SK-N-DZ (cell line): ENCODE measurements around the gene BCO1.
A peak's percentile ranks its signal among the peaks of the same experiment; 100 is the strongest.

Experiments used
- DNase-seq: peaks from one replicate; pipeline ENCODE4 v3.0.0-alpha.2; 2015; ENCODE audit warnings: low spot score

BCO1 gene

GRCh38 chr16:81275064-81275532 lies 36.6 kb downstream of the BCO1 start:
- no peak for DNase-seq

- DNase-seq = no peak
These were observed 37.3 kb downstream of the BCO1 start for GRCh38 chr16:81275795-81276194.

GRCh38 chr16:81276323-81276722 lies 37.8 kb downstream of the BCO1 start:
- no peak for DNase-seq

GRCh38 chr16:81277541-81278080 lies 39.1 kb downstream of the BCO1 start:
- DNase-seq = no peak

GRCh38 chr16:81278526-81278925 lies 40.0 kb downstream of the BCO1 start:
- no peak for DNase-seq

GRCh38 chr16:81279392-81279791 lies 40.9 kb downstream of the BCO1 start:
- no peak for DNase-seq

GRCh38 chr16:81280393-81280792 lies 41.9 kb downstream of the BCO1 start:
- DNase-seq = no peak

GRCh38 chr16:81283044-81283443 lies 44.6 kb downstream of the BCO1 start:
- no peak for DNase-seq

- DNase-seq = peak; percentile 91
These were observed 46.6 kb downstream of the BCO1 start for GRCh38 chr16:81284995-81285600.

GRCh38 chr16:81286190-81286589 lies 47.7 kb downstream of the BCO1 start:
- DNase-seq = no peak

- DNase-seq = no peak
These were observed 52.6 kb downstream of the BCO1 start for GRCh38 chr16:81291117-81291516.

GRCh38 chr16:81292936-81293335 lies 54.4 kb downstream of the BCO1 start:
- DNase-seq = no peak

- DNase-seq = no peak
These were observed 55.7 kb downstream of the BCO1 start for GRCh38 chr16:81293909-81294802.

GRCh38 chr16:81296631-81297030 lies 58.1 kb downstream of the BCO1 start:
- no peak for DNase-seq

- no peak for DNase-seq
These were observed 69.3 kb downstream of the BCO1 start for GRCh38 chr16:81307770-81308169.

GRCh38 chr16:81310045-81310644 lies 71.7 kb downstream of the BCO1 start:
- DNase-seq = no peak

GRCh38 chr16:81311762-81312161 lies 73.3 kb downstream of the BCO1 start:
- no peak for DNase-seq

- DNase-seq = peak; percentile 50
These were observed 75.5 kb downstream of the BCO1 start for GRCh38 chr16:81313701-81314602.

- DNase-seq = peak; percentile 97
These were observed 76.2 kb downstream of the BCO1 start, which contains the start of gene GAN for GRCh38 chr16:81314603-81315270. Gene GAN (plus strand): TSS chr16:81314962. CDS start chr16:81315114, 152 bp downstream.
